Thyroid gland (tissue), 4 donors: ENCODE results near the gene LHFPL2. TPM values are rescaled to one million over a fixed set of nuclear protein-coding genes. Genes with fewer than 3 reads are reported as not detected.

Experiments
- DNase-seq, 2 donors: peaks; one replicate each; pipeline ENCODE4 v3.0.0-alpha.2; 2019
- H3K27ac ChIP-seq, 3 donors: fragments of 200-600 bp; sonication (generic); 1 replicate in 2 of 3; 2 replicates in 1 of 3; pipeline ENCODE4 v1.5.1; 2016 to 2019; ENCODE audit warnings: mild to moderate bottlenecking in 1 of 3, moderate library complexity in 1 of 3
- H3K27me3 ChIP-seq: fragments of 200-600 bp; sonication (generic); one replicate; pipeline ENCODE4 v1.5.1; 2019
- H3K36me3 ChIP-seq, 2 donors: fragments of 200-600 bp; sonication (generic); one replicate each; pipeline ENCODE4 v1.5.1; 2016 to 2019
- H3K4me1 ChIP-seq, 2 donors: fragments of 200-600 bp; sonication (generic); one replicate each; pipeline ENCODE4 v1.5.1; 2017 to 2019
- H3K4me3 ChIP-seq, 3 donors: fragments of 200-600 bp; sonication (generic); replicated peaks in 1 of 3; 1 replicate in 2 of 3; 2 replicates in 1 of 3; pipeline ENCODE4 v1.5.1; 2016; ENCODE audit warnings: mild to moderate bottlenecking in 1 of 3
- H3K9me3 ChIP-seq: fragments of 200-600 bp; sonication (generic); one replicate; pipeline ENCODE4 v1.5.1; 2017
- CTCF ChIP-seq, 6 experiments: fragments of 200-600 bp in 3 of 6; fragments of 450-650 bp in 3 of 6; sonication (generic) in 3 of 6; IDR thresholded peaks; one replicate each; pipeline ENCODE4 v1.5.1; 2016 to 2019; ENCODE audit warnings: antibody characterized with exemption in 6 of 6, mild to moderate bottlenecking in 2 of 6, inconsistent platforms in 1 of 6, moderate library complexity in 1 of 6
- POLR2A ChIP-seq, 2 donors: fragments of 450-650 bp; IDR thresholded peaks; one replicate each; pipeline ENCODE4 v1.6.1; 2017; ENCODE audit warnings: antibody characterized with exemption in 2 of 2, mild to moderate bottlenecking in 2 of 2, moderate library complexity in 1 of 2
- WGBS, 2 donors: methylation state at CpG; one replicate each; pipeline ENCODE4 v1.1.5; 2017; 5-methylcytosine and 5-hydroxymethylcytosine counted together
- intact Hi-C: fragments of 100-400 bp; cut with DNase I; formaldehyde crosslinking; loops from one replicate; pipeline ENCODE4 v1.15.1; 2023
- total RNA-seq, 4 donors: library from RNA; depleted of rRNA; stranded (reverse); fragments of >200 nt; gene quantifications; one replicate each; pipeline ENCODE4 v1.2.3, GENCODE V29; 2016

Gene LHFPL2
- total RNA-seq, 4 donors from 2014 or later, result 17.6 to 25.7 (median 23.7) TPM

- no peaks in the 10 kb centered on the region for H3K27me3 ChIP-seq
- H3K4me1 ChIP-seq, result peaks cover 5 to 17% of the 10 kb centered on the region in 2 donors
- no peak overlapping the region for H3K4me3 ChIP-seq
- DNase-seq, result no peak
- H3K27ac ChIP-seq, result peak overlapping the region in 1 of 3 donors; percentile 30
- TF ChIP-seq CTCF (IDR thresholded peaks at IDR 0.05) (no peak), POLR2A (IDR thresholded peaks at IDR 0.05) (no peak)
- no peaks in the 10 kb centered on the region for H3K36me3 ChIP-seq
- H3K9me3 ChIP-seq, result no peaks in the 10 kb centered on the region
- WGBS, 2 donors, result 84 to 91% methylated on average over 7 of the region's 7 CpGs
- intact Hi-C loops, result no loop called here
These were observed 108.1 kb downstream of the LHFPL2 start for GRCh38 chr5:78540335-78541085.

DNA sequence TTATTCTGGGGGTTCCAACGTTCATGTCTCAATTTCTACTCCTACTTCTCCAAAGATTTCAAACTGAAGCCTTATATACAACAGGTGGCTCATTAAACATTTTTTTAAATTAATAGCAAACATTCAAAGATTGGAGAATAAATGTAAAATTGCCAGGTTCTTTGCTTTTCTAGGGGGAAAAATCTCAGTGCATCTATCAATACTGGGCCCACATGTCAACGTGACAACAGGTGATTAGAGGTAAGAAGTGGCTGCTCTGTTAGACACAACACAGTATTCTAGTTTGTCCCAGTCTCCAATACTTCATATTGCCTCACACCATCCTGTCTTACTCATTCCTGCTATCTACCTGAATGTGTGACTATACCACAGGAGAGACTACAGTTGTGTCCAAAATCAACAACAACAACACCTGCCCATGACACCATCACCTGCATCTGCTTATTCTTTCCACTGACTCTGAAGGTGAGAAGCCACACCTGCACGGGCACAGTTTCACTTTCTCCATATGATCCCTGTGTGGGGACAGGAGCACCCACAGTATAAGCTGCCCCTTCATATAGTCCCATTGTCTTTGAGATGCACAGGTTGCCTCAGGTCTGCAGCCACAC, 110.2 kb downstream of the LHFPL2 start:
- no peak for DNase-seq

DNA sequence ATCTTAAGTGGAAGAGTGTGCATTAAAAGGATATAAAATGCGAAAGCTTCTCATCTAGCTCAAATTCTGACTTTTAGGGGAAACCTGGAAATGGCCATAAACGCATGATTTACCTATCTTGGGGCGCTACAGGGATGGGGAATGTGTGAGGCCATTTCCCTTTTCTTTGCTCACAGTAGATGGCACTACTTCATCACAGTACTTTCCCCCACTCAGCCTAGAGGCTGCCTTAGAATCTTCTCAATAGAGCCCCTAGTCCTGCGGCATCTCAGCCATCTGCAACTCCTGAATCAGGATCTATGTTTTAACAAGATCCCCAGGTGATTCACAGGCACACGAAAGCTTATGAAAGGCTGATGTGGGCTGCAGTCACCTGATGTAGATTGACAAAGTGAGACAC, 110.8 kb downstream of the LHFPL2 start:
- H3K27me3 ChIP-seq, result no peaks in the 10 kb centered on the region
- TF ChIP-seq POLR2A (IDR thresholded peaks at IDR 0.05) (no peak), CTCF (IDR thresholded peaks at IDR 0.05) (peak in 4 of 6 experiments; percentile 30 to 51 (median 44))
- intact Hi-C loops, result no loop called here
- H3K9me3 ChIP-seq, result no peaks in the 10 kb centered on the region
- WGBS, 2 donors, result 50 to 56% methylated on average over 5 of the region's 5 CpGs
- H3K27ac ChIP-seq, result no peak overlapping the region
- H3K36me3 ChIP-seq, result no peaks in the 10 kb centered on the region
- H3K4me3 ChIP-seq, result no peak overlapping the region
- peaks cover 0 to 5% of the 10 kb centered on the region in 2 donors for H3K4me1 ChIP-seq
- no peak for DNase-seq

More for the DNA sequence above, 110.2 kb downstream of the LHFPL2 start:
- Histone ChIP-seq H3K36me3 (no peaks in the 10 kb centered on the region), H3K4me1 (peaks cover 0 to 5% of the 10 kb centered on the region in 2 donors), H3K27me3 (no peaks in the 10 kb centered on the region), H3K27ac (no peak overlapping the region), H3K4me3 (no peak overlapping the region), H3K9me3 (no peaks in the 10 kb centered on the region)
- TF ChIP-seq POLR2A (IDR thresholded peaks at IDR 0.05) (no peak), CTCF (IDR thresholded peaks at IDR 0.05) (no peak)
- intact Hi-C loops, result no loop called here
- 93 to 94% methylated on average over 3 of the region's 3 CpGs for WGBS, 2 donors

GRCh38 chr5:78537411-78537810, 111.2 kb downstream of the LHFPL2 start:
- DNase-seq, result no peak
- Histone ChIP-seq H3K27me3 (no peaks in the 10 kb centered on the region), H3K4me1 (peaks cover 0 to 5% of the 10 kb centered on the region in 2 donors), H3K9me3 (no peaks in the 10 kb centered on the region), H3K4me3 (no peak overlapping the region), H3K27ac (no peak overlapping the region), H3K36me3 (no peaks in the 10 kb centered on the region)
- intact Hi-C loops, result no loop called here
- TF ChIP-seq CTCF (IDR thresholded peaks at IDR 0.05), result no peak
- TF ChIP-seq POLR2A (IDR thresholded peaks at IDR 0.05), result no peak
- WGBS, 2 donors, result 81 to 87% methylated on average over 5 of the region's 5 CpGs

- intact Hi-C loops, result no loop called here
- 92% methylated on average over 7 of the region's 7 CpGs for WGBS, 2 donors
- H3K4me1 ChIP-seq, result peaks cover 0 to 5% of the 10 kb centered on the region in 2 donors
These were observed 111.8 kb downstream of the LHFPL2 start for GRCh38 chr5:78536661-78537196.

More at GRCh38 chr5:78536661-78537196, 111.8 kb downstream of the LHFPL2 start:
- no peak overlapping the region for H3K4me3 ChIP-seq
- DNase-seq, result no peak
- no peaks in the 10 kb centered on the region for H3K36me3 ChIP-seq
- no peak for TF ChIP-seq POLR2A (IDR thresholded peaks at IDR 0.05)
- TF ChIP-seq CTCF (IDR thresholded peaks at IDR 0.05), result no peak
- H3K27ac ChIP-seq, result no peak overlapping the region
- no peaks in the 10 kb centered on the region for H3K9me3 ChIP-seq
- no peaks in the 10 kb centered on the region for H3K27me3 ChIP-seq
